ENCODE data around the gene IPPK.
A peak's percentile ranks its signal among the peaks of the same experiment; 100 is the strongest.
"Not testable (repeated sequence)": the region's sequence is repeated elsewhere in the genome, so short reads cannot be mapped to it uniquely, and the experiment has no call there.

IPPK gene

GRCh38 chr9:92638621-92639101, 31.3 kb downstream of the IPPK start:
- no peak for DNase-seq (ENCODE audit: low read depth in 2 of 2)

DNA sequence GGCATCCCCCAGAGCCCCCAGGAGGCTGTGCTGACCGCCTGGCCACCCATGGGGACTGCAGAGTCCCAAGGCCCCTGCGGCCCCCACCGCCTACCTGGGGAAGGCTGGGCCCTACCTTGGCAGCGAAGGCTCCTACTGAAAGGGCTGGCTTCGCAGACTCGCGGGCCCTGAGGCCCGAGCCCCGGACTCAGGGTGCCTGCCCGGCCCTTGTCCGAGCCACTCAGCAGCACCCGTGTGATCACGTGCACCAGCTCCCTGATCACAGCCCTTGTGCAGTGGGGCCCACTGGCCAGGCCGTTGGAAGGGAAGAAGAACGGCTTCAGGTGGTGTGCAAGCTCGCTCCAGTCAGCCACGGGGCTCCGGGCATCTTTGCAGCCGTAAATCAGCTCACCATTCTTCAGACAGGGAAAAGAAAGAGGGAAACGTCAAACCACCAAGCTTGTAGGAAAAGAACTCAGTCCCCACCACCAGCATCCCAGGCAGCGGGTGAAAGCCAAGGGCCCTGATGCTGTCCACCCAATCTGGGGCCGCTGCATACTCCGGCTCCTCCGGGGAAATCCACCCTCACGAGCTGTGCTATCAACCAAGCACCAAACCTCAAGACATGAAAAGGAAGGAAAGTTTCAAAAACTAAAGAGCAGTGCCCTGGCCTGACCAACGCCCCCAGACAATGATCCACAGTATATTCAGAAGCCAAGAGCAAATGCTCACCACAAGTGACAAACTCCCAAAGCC, 31.9 kb downstream of the IPPK start:
- DNase-seq (ENCODE audit: low read depth in 2 of 2) = no peak

- DNase-seq (ENCODE audit: low read depth in 2 of 2) = no peak
Measured at GRCh38 chr9:92637326-92637725, 32.6 kb downstream of the IPPK start.

DNA sequence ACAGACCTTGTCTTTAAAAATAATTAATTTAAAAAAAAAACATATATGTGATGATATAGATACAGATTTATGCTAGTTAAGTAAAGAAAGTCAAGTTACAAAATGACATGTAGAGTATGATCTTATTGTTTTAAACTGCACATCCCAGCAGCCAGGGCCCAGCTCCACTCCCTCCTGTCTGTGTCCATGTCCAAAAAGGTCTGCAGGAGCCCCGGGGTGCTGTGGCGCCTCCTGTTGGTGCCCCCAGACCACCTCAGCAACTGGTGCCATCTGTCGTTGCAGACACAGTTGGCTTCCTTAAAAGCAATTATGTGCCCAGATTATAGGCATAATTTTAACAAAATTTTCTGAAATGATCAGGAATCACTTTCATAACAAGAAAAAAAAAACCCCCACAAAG, 33.3 kb downstream of the IPPK start:
- DNase-seq (ENCODE audit: low read depth in 2 of 2) = no peak

- DNase-seq (ENCODE audit: low read depth in 2 of 2) = no peak
Measured at GRCh38 chr9:92635760-92636159, 34.2 kb downstream of the IPPK start.

DNA sequence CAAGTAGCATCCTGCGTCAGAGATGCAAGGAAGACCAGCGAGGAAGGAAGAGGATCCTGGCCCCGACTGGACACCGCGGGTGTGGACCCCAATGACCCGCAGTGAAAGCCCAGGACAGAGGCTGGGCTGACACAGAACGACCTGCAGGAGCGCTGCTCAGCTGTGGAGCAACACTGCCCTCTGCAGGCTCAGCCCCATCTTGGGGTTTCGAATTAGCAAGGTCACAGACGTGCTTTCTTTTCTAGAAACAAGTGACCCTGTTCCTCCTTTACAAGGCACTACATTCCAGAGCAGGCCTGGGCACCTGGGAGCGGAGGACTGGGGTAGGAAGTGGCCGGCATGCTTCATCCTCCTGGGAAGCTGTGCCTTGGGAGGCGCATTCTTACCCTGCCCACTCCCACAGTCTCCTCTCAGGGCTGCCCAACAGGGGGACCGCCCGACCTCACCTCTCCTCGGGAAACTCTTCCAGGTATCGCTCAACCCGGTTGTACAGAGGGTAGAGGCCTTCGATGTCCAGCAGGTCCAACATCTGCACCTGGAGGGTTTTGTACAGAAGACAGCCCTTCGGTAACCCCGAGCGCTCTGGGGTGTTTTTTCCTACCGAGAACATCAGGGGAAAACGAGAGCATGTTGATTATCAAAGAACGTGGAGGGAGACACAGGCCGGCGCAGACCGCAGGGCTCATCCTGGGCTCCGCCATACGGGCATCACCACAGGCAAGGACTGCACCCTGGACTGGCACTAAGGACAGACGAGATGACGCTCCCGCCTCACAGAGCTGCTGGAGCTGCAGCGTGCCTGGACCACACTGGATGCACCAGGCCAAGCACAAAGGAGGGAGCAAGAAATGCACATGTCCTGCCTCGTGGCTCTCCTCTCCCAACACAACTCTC, 35.0 kb downstream of the IPPK start:
- peak; percentile 16 to 19 for DNase-seq (ENCODE audit: low read depth in 2 of 2)

DNA sequence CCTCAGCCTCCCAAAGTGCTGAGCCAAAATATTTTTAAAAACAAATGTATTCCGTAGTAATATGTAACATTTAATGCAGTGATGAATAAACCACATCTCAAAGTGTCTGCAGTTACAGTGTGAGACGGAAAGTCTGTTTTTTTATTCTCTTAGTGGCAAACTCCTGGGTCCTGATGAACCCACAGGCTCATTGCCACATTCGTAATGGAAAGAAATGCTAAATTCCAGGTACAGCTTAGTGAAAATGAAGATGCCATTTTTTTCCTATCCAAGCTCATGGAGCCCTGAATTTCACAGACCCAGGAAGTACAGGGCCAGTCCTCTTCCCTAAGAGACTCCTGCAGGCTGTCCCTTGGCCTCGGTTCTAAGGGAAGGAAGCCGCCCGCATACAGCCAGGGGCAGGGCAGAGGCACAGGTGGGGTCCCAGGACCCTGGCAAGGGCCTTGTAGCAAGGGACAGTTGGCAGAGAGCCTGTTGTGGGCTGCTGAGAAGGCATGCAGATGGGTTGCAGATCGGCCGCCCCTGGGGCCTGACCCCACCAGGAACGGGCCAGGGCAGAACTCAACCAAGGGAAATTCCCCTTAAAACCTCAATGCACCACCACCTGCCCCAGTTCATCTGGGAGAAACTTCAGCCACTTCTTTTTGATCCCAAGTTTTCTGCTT, 36.2 kb downstream of the IPPK start:
- no peak for DNase-seq (ENCODE audit: low read depth in 2 of 2)

DNA sequence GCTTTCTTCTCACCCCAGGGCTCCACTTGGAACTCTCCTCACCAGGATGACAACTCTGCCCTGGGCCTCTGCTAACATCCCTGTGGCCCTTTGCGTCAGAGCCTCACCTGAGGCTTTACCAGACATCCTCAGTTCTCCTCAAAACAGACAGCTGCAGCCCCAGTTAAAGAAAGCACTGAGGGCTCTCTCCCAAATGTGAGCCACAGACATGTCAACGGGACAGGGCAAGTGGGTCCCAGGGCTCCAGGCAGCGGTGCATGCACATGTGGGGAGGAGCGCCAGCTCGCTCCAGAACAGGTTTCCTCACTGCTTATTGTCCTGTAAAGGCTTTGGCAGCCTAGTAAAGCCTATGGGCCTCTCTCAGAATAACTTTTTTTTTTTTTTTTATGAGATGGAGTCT, 37.3 kb downstream of the IPPK start:
- no peak for DNase-seq (ENCODE audit: low read depth in 2 of 2)

GRCh38 chr9:92631452-92632343, 38.2 kb downstream of the IPPK start:
- DNase-seq (ENCODE audit: low read depth in 2 of 2) = no peak

- DNase-seq (ENCODE audit: low read depth in 2 of 2) = no peak
Measured at GRCh38 chr9:92627651-92628050, 42.3 kb downstream of the IPPK start.

GRCh38 chr9:92626484-92626883, 43.4 kb downstream of the IPPK start:
- no peak for DNase-seq (ENCODE audit: low read depth in 2 of 2)

DNA sequence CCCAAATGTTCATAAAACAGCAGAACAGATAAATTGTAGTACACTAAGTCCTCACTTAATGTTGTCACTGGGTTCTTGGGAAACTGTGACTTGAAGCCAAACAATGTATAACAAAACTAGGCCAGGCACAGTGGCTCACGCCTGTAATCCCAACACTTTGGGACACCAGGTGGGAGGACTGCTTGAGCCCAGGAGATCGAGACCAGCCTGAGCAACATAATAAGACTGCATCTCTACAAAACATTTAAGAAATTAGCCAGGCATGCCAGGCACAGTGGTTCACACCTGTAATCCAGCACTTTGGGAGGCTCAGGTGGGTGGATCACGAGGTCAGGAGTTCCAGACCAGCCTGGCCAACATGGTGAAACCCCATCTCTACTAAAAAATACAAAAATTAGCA, 46.0 kb downstream of the IPPK start:
- not testable (repeated sequence) for DNase-seq (ENCODE audit: low read depth in 2 of 2)

- no peak for DNase-seq (ENCODE audit: low read depth in 2 of 2)
Measured at GRCh38 chr9:92620845-92621244, 49.1 kb downstream of the IPPK start.

DNA sequence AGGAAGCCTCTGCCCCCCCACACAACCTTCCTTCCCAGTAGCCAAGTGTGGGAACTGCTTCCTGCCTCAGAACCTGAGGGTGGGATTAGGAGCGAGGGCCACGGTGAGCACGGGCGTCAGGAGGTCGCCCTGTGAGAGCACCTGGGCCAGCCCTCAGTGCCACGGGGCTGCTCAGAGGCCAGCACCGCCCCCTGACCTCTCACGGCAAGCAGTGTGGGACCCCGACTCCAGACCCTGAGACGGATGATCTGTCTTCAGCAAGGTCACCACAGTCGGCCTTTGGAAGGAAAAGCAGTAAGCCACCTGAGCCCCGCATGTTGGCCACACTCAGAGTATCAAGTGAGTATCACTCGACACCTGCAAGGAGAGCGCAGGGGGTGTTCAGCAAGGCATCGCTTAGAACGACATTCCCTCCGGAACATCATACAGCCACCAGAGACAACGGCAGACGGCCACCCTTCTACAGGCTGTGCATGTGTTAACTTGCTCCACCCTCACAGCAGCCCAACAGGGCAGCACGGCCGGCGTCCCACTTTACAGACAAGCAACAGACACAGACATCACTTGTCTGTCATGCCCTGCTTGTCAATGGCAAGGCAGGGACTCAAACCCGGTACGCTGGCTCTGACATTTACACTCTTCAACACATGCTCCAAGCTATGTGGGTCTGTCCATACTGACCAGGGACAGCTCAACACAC, 50.2 kb downstream of the IPPK start:
- no peak for DNase-seq (ENCODE audit: low read depth in 2 of 2)

DNA sequence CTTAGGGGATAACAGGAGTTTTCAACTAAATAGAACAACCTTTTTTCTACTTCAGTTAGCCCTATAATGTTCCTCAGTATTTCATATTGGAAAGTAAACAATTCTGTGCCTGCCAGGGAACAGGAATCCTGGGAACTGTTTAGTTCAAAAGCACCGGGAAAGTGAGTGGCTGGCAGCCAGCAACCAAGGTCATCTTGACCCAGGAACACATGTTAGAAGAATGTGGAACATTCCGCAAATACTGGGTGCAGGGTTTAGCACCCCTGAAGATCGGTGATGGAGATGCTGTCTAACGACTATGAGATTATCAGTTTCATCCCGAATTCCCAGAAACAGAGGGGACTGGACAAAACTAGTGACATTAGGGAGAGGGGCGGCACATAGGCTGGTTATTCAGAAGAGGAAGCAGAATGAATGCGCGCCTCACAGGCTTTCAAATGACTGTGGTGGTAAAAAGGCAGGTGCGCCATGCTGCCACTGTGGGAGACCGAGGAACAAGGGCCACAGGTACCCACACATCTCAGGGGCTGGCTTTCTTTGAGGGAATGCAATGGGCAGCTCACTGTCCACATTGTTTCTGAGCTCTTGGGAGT, 51.2 kb downstream of the IPPK start:
- no peak for DNase-seq (ENCODE audit: low read depth in 2 of 2)

DNA sequence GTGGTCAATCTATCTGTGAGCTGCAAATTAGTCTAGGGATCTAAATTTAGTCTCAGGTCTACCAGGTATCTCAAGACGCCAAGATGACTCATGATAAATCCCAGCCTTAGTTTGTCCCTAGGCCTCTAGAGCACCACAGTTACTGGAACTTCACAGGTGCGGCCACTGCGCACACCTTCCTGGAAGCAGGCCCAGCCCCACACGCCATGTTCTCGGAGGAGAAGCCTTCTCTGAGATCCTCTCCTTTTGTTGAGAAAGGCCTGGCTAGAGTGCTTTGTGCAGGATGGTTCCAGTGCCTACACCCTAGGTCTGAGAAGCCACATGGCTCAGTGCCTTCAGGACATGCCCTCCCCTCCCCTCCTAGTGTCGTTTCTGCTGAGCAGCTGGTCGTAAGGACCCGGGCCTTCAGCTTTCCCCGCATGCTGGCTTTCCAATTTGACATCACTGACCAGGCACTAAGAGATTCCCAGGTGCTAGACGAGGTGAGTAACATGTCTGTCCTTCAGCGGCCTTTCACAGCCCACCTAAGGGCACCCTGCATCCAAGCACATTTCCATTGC, 51.9 kb downstream of the IPPK start:
- DNase-seq (ENCODE audit: low read depth in 2 of 2) = no peak

GRCh38 chr9:92617195-92617813, 52.6 kb downstream of the IPPK start:
- DNase-seq (ENCODE audit: low read depth in 2 of 2) = no peak

DNA sequence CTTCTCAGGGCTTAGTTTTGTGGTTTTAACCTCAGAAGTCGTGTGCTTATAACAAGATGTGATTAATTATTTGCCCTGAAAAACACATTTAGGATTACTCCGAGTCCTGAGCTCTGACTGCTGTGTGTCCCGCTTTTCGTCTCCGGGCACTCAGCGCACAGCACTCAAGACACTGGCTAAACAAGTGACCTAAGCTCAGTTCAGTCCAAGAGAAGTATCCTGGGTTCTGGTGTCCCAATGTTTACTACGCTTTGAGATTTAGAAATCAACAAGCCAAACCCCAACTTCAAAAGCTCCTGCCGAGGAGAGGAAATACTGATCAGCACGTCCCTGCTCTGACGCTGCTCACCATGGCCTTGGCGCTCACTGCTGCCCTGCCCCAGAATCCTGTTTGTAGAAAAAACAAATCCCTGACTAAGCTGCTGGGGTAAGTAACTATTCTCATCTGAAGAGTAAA, 53.2 kb downstream of the IPPK start:
- DNase-seq (ENCODE audit: low read depth in 2 of 2) = no peak

DNA sequence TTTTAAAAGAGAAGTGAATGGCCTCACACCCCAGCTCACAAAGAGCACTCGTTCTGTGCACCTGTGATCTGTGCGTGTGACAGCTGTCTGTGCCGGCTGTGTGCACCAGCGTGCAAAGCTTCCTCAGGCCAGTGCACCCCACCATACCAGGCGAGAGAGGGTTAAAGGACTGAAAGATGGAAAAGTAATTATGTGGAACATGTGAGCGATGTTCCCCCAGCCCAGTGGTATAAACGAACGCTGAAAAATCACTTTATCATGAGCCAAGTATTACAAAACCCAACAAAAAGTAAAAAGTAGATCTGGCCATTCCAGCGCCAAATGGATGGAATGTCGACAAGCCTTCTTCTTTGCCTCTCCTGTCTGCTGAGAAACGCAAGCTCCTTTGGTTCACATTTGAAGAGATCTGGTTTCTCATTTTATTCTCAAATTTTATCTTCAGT, 53.7 kb downstream of the IPPK start:
- DNase-seq (ENCODE audit: low read depth in 2 of 2) = no peak
